Endodermal cell (in vitro differentiated cells): ENCODE data around the gene MAPKAPK3. TPM values are rescaled to one million over a fixed set of nuclear protein-coding genes. Genes with fewer than 3 reads are reported as not detected.

Experiments used
- DNase-seq: peaks from one replicate; pipeline ENCODE4 v3.0.0-alpha.2; 2017
- H3K27ac ChIP-seq: 2 replicates; pipeline ENCODE4 v1.5.1; 2013; ENCODE audit warnings: mild to moderate bottlenecking, low read depth, low read length, moderate library complexity
- H3K27me3 ChIP-seq: 2 replicates; pipeline ENCODE4 v1.6.1; 2013; ENCODE audit warnings: mild to moderate bottlenecking, low read length, moderate library complexity; ENCODE audit not compliant: insufficient read depth, control insufficient read depth, poor library complexity, severe bottlenecking
- H3K36me3 ChIP-seq: 2 replicates; pipeline ENCODE4 v1.7.0; 2013; ENCODE audit warnings: mild to moderate bottlenecking, low read length, moderate library complexity; ENCODE audit not compliant: control insufficient read depth, insufficient read depth
- H3K4me1 ChIP-seq: one replicate; pipeline ENCODE4 v1.7.0; 2013; ENCODE audit warnings: low read length; ENCODE audit not compliant: control insufficient read depth, insufficient read depth
- H3K4me3 ChIP-seq: 2 replicates; pipeline ENCODE4 v1.5.1; 2013; ENCODE audit warnings: mild to moderate bottlenecking, low read length, moderate library complexity
- H3K9ac ChIP-seq: 2 replicates; pipeline ENCODE4 v1.6.1; 2013; ENCODE audit warnings: mild to moderate bottlenecking, low read length, moderate library complexity; ENCODE audit not compliant: poor library complexity, severe bottlenecking; ENCODE audit errors: extremely low read depth
- H3K9me3 ChIP-seq: 2 replicates; pipeline ENCODE4 v1.6.1; 2013; ENCODE audit warnings: mild to moderate bottlenecking, low read length, moderate library complexity; ENCODE audit not compliant: control insufficient read depth
- H3K27ac Mint-ChIP-seq: 2 replicates; pipeline ENCODE4 v1.8.0; 2020; ENCODE audit warnings: mixed read lengths
- H3K27me3 Mint-ChIP-seq: 2 replicates; pipeline ENCODE4 v1.8.0; 2021; ENCODE audit warnings: mild to moderate bottlenecking, mixed read lengths; ENCODE audit not compliant: insufficient read depth
- H3K36me3 Mint-ChIP-seq: 2 replicates; pipeline ENCODE4 v1.8.0; 2020; ENCODE audit warnings: low read depth, mixed read lengths
- H3K4me1 Mint-ChIP-seq: 2 replicates; pipeline ENCODE4 v1.8.0; 2020; ENCODE audit warnings: mixed read lengths
- H3K4me3 Mint-ChIP-seq: 2 replicates; pipeline ENCODE4 v1.8.0; 2020; ENCODE audit warnings: mild to moderate bottlenecking, moderate library complexity, mixed read lengths
- H3K9me3 Mint-ChIP-seq: 2 replicates; pipeline ENCODE4 v1.8.0; 2020; ENCODE audit warnings: mild to moderate bottlenecking, mixed read lengths
- CTCF ChIP-seq: fragments of 200-600 bp; sonication (generic); conservative IDR thresholded peaks from 2 replicates; pipeline ENCODE4 v1.5.0; 2021; ENCODE audit warnings: antibody characterized with exemption, mild to moderate bottlenecking
- WGBS, 2 experiments: methylation state at CpG; one replicate each; pipeline versions ENCODE4 v1.1.5 to v1.1.7; 2013; ENCODE audit warnings: missing lambda C conversion rate in 2 of 2, mixed read lengths in 1 of 2; ENCODE audit not compliant: insufficient coverage in 1 of 2, insufficient read length in 1 of 2; 5-methylcytosine and 5-hydroxymethylcytosine counted together
- total RNA-seq, 2 donors: library from RNA; stranded (reverse); fragmentation: NEBNext Ultra II Directional in 1 of 2; extraction: Animal tissue kit (Norgen Biotek cat#: 25700) in 1 of 2; gene quantifications; 2 replicates in 1 of 2; 3 replicates in 1 of 2; pipeline ENCODE4 v1.2.1, GENCODE V29; 2021

MAPKAPK3 gene
- total RNA-seq, 2 donors from 2014 or later, result 37.2 to 39.7 TPM

- H3K9me3 ChIP-seq, result no peaks in the 10 kb centered on the region
- H3K27ac ChIP-seq, result peak overlapping the region; percentile 70
- H3K9me3 Mint-ChIP-seq, result no peaks in the 10 kb centered on the region
- no peak overlapping the region for H3K27ac Mint-ChIP-seq
- no peak overlapping the region for H3K4me3 ChIP-seq
- no peak for DNase-seq
- peaks cover 8% of the 10 kb centered on the region for H3K4me1 Mint-ChIP-seq
- H3K36me3 Mint-ChIP-seq, result peaks cover 2% of the 10 kb centered on the region
- no peak overlapping the region for H3K4me3 Mint-ChIP-seq
- H3K27me3 Mint-ChIP-seq, result peaks cover 2% of the 10 kb centered on the region
- no peak for TF ChIP-seq CTCF
- H3K4me1 ChIP-seq, result no peaks in the 10 kb centered on the region
- no peak overlapping the region for H3K9ac ChIP-seq
- 92 to 93% methylated on average over 8 of the region's 8 CpGs for WGBS, 2 experiments
- no peaks in the 10 kb centered on the region for H3K27me3 ChIP-seq
- peaks cover under 1% of the 10 kb centered on the region for H3K36me3 ChIP-seq
Measured at GRCh38 chr3:50651445-50651844, 34.5 kb downstream of the MAPKAPK3 start.

- H3K4me1 Mint-ChIP-seq, result peaks cover 9% of the 10 kb centered on the region
- no peaks in the 10 kb centered on the region for H3K36me3 Mint-ChIP-seq
- no peaks in the 10 kb centered on the region for H3K9me3 Mint-ChIP-seq
- Histone ChIP-seq H3K36me3 (no peaks in the 10 kb centered on the region), H3K9ac (no peak overlapping the region), H3K4me3 (no peak overlapping the region), H3K27ac (peak overlapping the region; percentile 70), H3K4me1 (no peaks in the 10 kb centered on the region), H3K27me3 (no peaks in the 10 kb centered on the region), H3K9me3 (no peaks in the 10 kb centered on the region)
- peak; percentile 80 for DNase-seq
- H3K27ac Mint-ChIP-seq, result no peak overlapping the region
- WGBS, 2 experiments, result 67 to 68% methylated on average over 6 to 7 of the region's 7 CpGs
- H3K27me3 Mint-ChIP-seq, result peaks cover 4% of the 10 kb centered on the region
- no peak for TF ChIP-seq CTCF
- no peak overlapping the region for H3K4me3 Mint-ChIP-seq
Measured at GRCh38 chr3:50651920-50652529, 35.1 kb downstream of the MAPKAPK3 start.

- Mint-ChIP-seq H3K4me1 (peaks cover 9% of the 10 kb centered on the region), H3K4me3 (no peak overlapping the region), H3K36me3 (no peaks in the 10 kb centered on the region), H3K27ac (no peak overlapping the region), H3K27me3 (peaks cover 7% of the 10 kb centered on the region), H3K9me3 (no peaks in the 10 kb centered on the region)
- Histone ChIP-seq H3K27ac (peak overlapping the region; percentile 70), H3K4me3 (no peak overlapping the region), H3K9me3 (no peaks in the 10 kb centered on the region), H3K4me1 (no peaks in the 10 kb centered on the region), H3K36me3 (no peaks in the 10 kb centered on the region), H3K27me3 (no peaks in the 10 kb centered on the region), H3K9ac (no peak overlapping the region)
- TF ChIP-seq CTCF, result peak; percentile 79
- DNase-seq, result peak; percentile 89
- 69 to 76% methylated on average over 2 of the region's 2 CpGs for whole genome bisulfite sequencing, 2 experiments
Measured at GRCh38 chr3:50652709-50653108, 35.8 kb downstream of the MAPKAPK3 start.
